BE2C (cell line): ENCODE measurements around the gene CSRP3.
A peak's percentile ranks its signal among the peaks of the same experiment; 100 is the strongest.

Experiments
- DNase-seq: peaks from one replicate; pipeline ENCODE4 v3.0.0-alpha.2; 2020
- H3K27me3 ChIP-seq: fragments of 250-450 bp; sonication (Bioruptor Pico); 2 replicates; pipeline ENCODE4 v1.5.1; 2020; ENCODE audit warnings: mild to moderate bottlenecking
- H3K36me3 ChIP-seq: fragments of 250-450 bp; sonication (Bioruptor Pico); 2 replicates; pipeline ENCODE4 v1.5.1; 2020; ENCODE audit warnings: mild to moderate bottlenecking
- H3K4me1 ChIP-seq: fragments of 250-450 bp; sonication (Bioruptor Pico); 2 replicates; pipeline ENCODE4 v1.5.1; 2020
- H3K4me3 ChIP-seq: 2 replicates; pipeline ENCODE4 v1.5.1; 2011; ENCODE audit warnings: low read depth, low read length
- H3K9me3 ChIP-seq: fragments of 250-450 bp; sonication (Bioruptor Pico); 2 replicates; pipeline ENCODE4 v1.5.1; 2020
- CTCF ChIP-seq: IDR thresholded peaks from 2 replicates; pipeline ENCODE4 v1.5.1; 2012; ENCODE audit warnings: mild to moderate bottlenecking, low read depth, low read length

The CSRP3 gene

GRCh38 chr11:19218786-19219460 is 17.1 kb upstream of the CSRP3 start:
- Histone ChIP-seq H3K9me3 (no peaks in the 10 kb centered on the region), H3K4me1 (no peaks in the 10 kb centered on the region), H3K4me3 (no peak overlapping the region), H3K27me3 (no peaks in the 10 kb centered on the region), H3K36me3 (no peaks in the 10 kb centered on the region)
- DNase-seq: peak; percentile 28
- no peak for TF ChIP-seq CTCF

- Histone ChIP-seq H3K9me3 (no peaks in the 10 kb centered on the region), H3K27me3 (no peaks in the 10 kb centered on the region), H3K4me1 (no peaks in the 10 kb centered on the region), H3K36me3 (no peaks in the 10 kb centered on the region), H3K4me3 (no peak overlapping the region)
- no peak for DNase-seq
- TF ChIP-seq CTCF: no peak
Observed at GRCh38 chr11:19218216-19218615, 16.4 kb upstream of the CSRP3 start.

- no peak for DNase-seq
- Histone ChIP-seq H3K9me3 (no peaks in the 10 kb centered on the region), H3K4me3 (no peak overlapping the region), H3K27me3 (no peaks in the 10 kb centered on the region), H3K36me3 (no peaks in the 10 kb centered on the region), H3K4me1 (no peaks in the 10 kb centered on the region)
- no peak for TF ChIP-seq CTCF
Observed at GRCh38 chr11:19216709-19217374, 15.1 kb upstream of the CSRP3 start.

- no peaks in the 10 kb centered on the region for H3K4me1 ChIP-seq
- H3K9me3 ChIP-seq: no peaks in the 10 kb centered on the region
- no peak overlapping the region for H3K4me3 ChIP-seq
- no peak for DNase-seq
- H3K36me3 ChIP-seq: no peaks in the 10 kb centered on the region
- TF ChIP-seq CTCF: no peak
- H3K27me3 ChIP-seq: no peaks in the 10 kb centered on the region
Observed at GRCh38 chr11:19216021-19216420, 14.2 kb upstream of the CSRP3 start.

- Histone ChIP-seq H3K4me3 (no peak overlapping the region), H3K9me3 (no peaks in the 10 kb centered on the region), H3K4me1 (no peaks in the 10 kb centered on the region), H3K27me3 (no peaks in the 10 kb centered on the region), H3K36me3 (no peaks in the 10 kb centered on the region)
- no peak for DNase-seq
- TF ChIP-seq CTCF: no peak
Observed at GRCh38 chr11:19209617-19210370, 8.0 kb upstream of the CSRP3 start.
